ENCODE results near the gene ARRDC1.

ARRDC1 gene

GRCh38 chr9:137640862-137641261 lies 35.4 kb downstream of the ARRDC1 start:
- no peak for DNase-seq

- DNase-seq, result no peak
These were observed 36.7 kb downstream of the ARRDC1 start for GRCh38 chr9:137642118-137642601.

- no peak for DNase-seq
These were observed 37.4 kb downstream of the ARRDC1 start for GRCh38 chr9:137642892-137643291.

- no peak for DNase-seq
These were observed 38.4 kb downstream of the ARRDC1 start for GRCh38 chr9:137643921-137644320.

GRCh38 chr9:137645211-137645610 lies 39.7 kb downstream of the ARRDC1 start:
- no peak for DNase-seq

GRCh38 chr9:137646341-137646740 lies 40.9 kb downstream of the ARRDC1 start:
- no peak for DNase-seq

- DNase-seq, result no peak
These were observed 41.7 kb downstream of the ARRDC1 start for GRCh38 chr9:137647096-137647714.

- no peak for DNase-seq
These were observed 42.9 kb downstream of the ARRDC1 start for GRCh38 chr9:137648396-137648795.

GRCh38 chr9:137649553-137649952 lies 44.1 kb downstream of the ARRDC1 start:
- DNase-seq, result no peak

GRCh38 chr9:137650259-137650658 lies 44.8 kb downstream of the ARRDC1 start:
- no peak for DNase-seq

- DNase-seq, result no peak
These were observed 45.3 kb downstream of the ARRDC1 start for GRCh38 chr9:137650779-137651178.

GRCh38 chr9:137656416-137656815 lies 50.9 kb downstream of the ARRDC1 start:
- no peak for DNase-seq

- DNase-seq, result no peak
These were observed 52.1 kb downstream of the ARRDC1 start for GRCh38 chr9:137657606-137658005.

- no peak for DNase-seq
These were observed 53.3 kb downstream of the ARRDC1 start for GRCh38 chr9:137658781-137659180.

GRCh38 chr9:137660144-137660543 lies 54.7 kb downstream of the ARRDC1 start:
- DNase-seq, result no peak

GRCh38 chr9:137663584-137663983 lies 58.1 kb downstream of the ARRDC1 start:
- no peak for DNase-seq

GRCh38 chr9:137664676-137665075 lies 59.2 kb downstream of the ARRDC1 start:
- DNase-seq, result no peak

Data from CD4-positive, alpha-beta T cell treated with Interleukin-4 for 1 hour (primary cell).